Measurements from ENCODE around the gene MYRIP.
"Not testable (repeated sequence)": the region's sequence is repeated elsewhere in the genome, so short reads cannot be mapped to it uniquely, and the experiment has no call there.

MYRIP gene

GRCh38 chr3:39972508-39972907 is 163.1 kb downstream of the MYRIP start:
- DNase-seq: no peak

DNA sequence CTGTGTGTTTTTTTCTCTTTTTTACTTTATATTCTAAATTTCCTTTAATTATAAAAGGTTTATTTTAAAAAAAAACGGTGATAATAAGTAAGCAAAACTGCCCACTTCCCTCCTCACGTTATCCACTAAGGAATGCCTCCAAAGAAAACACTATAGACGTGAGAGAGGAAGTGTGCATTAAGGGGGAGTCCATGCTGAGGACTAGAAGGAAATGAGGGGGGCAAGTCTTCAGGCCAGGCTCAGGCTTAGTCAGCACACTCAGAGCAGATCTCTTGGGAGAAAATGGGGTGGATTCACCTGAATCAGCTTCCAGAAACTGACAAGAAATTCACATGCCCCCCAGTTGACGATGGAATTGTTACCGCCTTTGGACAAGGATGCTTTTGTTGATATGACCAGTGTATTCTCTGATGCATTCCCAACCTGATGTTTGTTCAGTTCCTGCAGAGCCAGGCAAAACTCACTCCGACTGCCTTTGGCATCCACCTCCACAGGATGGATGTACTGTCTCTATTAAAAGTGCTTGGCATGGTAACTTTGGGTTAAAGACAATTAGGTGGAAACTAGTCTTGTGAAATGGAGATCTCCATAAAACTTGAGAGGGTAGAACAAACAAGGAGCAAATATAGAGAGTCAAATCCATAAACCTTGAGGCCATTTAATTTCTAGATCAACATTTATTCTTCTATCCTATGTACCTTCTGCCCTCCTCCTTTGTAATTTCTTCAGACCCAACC is 167.8 kb downstream of the MYRIP start:
- no peak for DNase-seq

- no peak for DNase-seq
These were observed 168.9 kb downstream of the MYRIP start for GRCh38 chr3:39978308-39978707.

DNA sequence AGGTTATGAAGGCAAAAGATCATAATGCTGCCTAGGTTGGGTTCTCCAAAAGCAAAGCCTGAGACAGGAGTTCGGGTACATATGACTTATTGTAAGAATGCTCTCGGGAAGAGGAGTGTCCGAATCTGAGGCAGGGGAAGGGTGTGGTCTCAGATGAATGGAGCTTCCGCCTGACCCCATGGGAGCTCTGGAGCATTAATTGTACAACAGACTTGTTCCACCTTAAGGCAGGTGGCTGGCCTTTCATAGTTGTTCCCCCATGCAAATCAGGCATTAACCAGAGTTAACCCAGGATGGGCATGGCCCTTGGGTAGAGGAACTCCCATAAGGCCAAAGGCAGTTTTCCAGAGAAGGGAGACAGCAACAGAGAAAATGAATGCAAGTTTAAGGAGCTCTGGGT is 170.6 kb downstream of the MYRIP start:
- DNase-seq: no peak

DNA sequence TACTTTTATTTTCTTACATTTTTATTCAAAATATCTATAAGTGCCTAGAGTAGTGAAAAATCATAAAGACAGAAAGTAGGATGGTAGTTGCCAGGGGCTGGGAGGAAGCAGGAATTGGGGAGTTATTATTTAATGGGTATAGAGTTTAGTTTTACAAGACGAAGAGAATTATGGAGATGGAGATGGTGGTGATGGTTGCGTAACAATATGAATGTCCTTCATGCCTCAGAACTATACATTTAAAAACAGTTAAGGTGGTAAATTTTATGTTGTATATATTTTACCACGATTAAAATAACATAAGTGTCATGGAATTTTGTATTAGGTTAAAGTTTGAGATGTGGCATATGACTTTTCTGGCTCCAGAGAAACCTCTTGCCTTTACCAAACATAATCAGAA is 171.4 kb downstream of the MYRIP start:
- no peak for DNase-seq

GRCh38 chr3:39981547-39982184 is 172.3 kb downstream of the MYRIP start:
- DNase-seq: no peak

DNA sequence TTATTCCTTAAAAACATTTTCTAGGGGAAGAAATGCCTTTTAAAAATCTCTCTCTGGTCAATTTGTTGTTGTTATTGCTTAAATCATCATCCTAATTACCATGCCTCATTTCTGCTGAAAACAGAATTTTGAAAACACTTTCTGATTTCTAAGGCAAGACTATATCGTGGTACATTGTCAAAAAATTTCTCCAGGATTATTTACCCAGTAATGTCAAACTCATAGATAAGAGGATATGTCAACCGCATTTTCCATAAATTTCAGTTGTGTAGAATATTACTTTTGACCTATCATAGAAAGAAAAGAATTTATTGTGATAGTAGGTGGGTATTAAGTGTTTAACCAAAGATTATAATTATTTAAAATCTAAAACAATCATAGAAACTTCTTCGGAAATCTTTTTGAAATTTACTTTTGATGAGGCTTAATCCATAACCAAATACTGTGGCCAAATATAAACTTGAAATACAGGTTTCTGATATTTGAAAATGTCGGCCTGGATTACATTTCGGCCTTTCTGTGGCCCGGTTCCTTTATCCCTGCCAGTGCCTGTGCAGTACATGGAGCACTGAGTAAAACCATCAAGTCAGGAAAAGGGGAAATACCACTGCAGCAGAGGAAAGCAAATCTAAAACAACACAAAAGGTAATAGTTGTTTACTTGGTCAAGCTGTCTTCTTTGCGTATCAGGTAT is 173.4 kb downstream of the MYRIP start:
- DNase-seq: no peak

- DNase-seq: no peak
These were observed 180.3 kb downstream of the MYRIP start for GRCh38 chr3:39989746-39990145.

- no peak for DNase-seq
These were observed 181.1 kb downstream of the MYRIP start for GRCh38 chr3:39990532-39990931.

DNA sequence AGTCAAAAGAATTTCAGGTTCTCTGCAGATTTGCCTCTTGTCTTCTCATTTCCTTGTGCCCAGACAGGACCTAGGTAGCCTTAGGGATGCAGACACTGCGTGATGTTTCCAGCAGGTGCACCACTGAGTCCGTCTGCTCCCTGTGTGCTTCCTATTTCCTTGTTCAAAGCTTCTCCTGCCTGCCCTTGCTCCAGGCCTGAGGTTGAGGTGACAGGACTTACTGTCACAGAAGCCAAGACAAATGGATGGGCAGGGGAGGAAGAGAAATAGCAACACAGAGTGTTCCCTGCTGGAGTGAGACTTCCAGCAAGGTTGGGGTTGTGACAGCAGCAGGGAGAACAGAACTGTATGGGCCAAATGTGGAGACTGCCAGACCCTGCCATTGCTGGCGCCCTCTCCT is 199.4 kb downstream of the MYRIP start:
- DNase-seq: no peak

GRCh38 chr3:40009991-40010390 is 200.6 kb downstream of the MYRIP start:
- no peak for DNase-seq

- no peak for DNase-seq
These were observed 203.0 kb downstream of the MYRIP start for GRCh38 chr3:40012381-40012780.

GRCh38 chr3:40016391-40016790 is 207.0 kb downstream of the MYRIP start:
- no peak for DNase-seq

GRCh38 chr3:40018369-40018768 is 209.0 kb downstream of the MYRIP start:
- no peak for DNase-seq

DNA sequence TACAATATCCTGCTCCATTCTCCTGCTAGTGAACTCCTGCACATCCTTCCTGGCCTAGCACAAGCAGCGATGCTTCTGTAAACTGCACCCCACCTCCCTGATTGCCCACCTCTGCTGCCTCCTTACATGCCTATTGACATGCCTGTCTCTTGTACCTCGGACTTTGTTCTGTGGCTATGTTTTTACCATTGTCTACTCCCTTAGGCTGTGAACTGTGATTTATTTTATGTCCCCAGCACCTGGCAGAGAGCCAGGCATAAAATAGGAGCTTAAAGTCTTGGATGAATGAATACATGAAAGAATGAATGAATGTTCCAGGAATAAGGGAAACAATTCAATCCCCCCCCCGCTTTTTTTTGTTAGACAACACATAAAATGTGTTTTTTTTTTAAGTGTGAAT is 210.0 kb downstream of the MYRIP start:
- DNase-seq: no peak

GRCh38 chr3:40020689-40021088 is 211.3 kb downstream of the MYRIP start:
- DNase-seq: no peak

DNA sequence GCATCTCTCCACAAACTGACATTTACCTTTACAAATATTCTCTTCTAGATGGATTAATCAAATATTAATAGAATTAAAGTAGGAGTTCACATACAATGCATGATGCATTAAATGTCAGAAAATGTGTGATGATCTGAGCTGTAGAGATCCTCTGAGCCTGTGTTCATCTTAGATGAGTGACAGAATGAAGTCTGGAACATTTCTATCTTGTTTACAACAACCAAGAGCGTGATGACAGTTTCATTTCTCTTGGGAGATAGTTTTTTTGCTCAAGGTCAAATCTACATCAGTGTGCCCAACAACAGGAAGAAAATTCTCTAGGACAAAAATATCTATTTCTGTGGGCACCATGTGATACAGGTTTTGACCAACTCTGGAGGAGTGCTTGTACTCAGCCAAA is 211.9 kb downstream of the MYRIP start:
- no peak for DNase-seq

GRCh38 chr3:40022297-40022827 is 213.0 kb downstream of the MYRIP start:
- no peak for DNase-seq

GRCh38 chr3:40024526-40024925 is 215.1 kb downstream of the MYRIP start:
- DNase-seq: no peak

DNA sequence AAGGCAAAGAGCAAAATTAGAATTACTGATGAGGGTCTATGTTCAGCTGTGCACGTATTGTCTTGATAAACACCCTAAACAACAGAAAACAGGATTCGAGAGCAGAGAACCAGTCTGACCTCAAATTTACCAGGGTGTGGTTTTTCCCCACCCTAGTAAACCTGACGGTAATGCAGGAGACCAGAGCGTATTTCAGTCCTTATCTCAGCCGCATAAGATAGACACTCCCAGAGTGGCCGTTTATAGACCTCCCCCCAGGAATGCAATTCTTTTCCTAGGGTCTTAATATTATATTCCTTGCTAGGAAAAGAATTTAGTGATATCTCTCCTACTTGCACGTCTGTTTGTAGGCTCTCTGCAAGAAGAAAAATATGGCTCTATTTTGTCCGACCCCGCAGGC is 216.5 kb downstream of the MYRIP start:
- DNase-seq: not testable (repeated sequence)

- DNase-seq: no peak
These were observed 225.8 kb downstream of the MYRIP start for GRCh38 chr3:40035177-40035576.

GRCh38 chr3:40037582-40037981 is 228.2 kb downstream of the MYRIP start:
- no peak for DNase-seq

DNA sequence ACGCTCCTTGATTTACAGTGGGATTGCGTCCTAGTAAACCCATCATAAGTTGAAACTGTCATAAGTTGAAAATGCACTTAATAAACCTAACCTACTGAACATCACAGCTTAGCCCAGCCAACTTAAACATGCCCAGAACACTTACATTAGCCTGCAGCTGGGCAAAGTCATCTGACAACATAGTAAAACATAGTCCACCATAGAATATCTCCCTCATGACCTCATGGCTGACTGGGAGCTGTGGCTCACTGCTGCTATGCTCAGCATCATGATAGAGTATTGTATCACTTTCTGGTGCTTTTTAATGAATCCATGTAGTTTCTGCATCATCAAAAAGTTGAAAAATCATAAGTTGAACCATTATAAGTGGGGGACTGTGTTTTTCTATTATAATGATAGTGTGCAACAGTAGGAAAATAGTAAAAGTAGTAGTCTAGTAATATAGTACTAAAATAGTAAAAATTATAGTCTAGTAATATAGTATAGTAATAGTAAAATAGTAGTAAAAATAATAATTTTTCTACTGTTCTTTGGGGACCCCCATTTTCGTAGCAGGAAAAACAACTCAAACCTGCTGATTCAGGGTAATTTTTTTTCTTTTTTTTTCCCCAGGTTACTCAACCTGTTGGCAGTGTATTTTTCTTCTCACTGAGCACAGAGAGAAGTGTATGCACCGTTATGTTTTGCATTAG is 233.5 kb downstream of the MYRIP start:
- DNase-seq: no peak

GRCh38 chr3:40043444-40043755 is 234.0 kb downstream of the MYRIP start:
- no peak for DNase-seq
